ENCODE data around the gene CACNA1H. TPM values are rescaled to one million over a fixed set of nuclear protein-coding genes. Genes with fewer than 3 reads are reported as not detected.

Gene CACNA1H
- polyA plus RNA-seq, 1 experiment, result 1.5 TPM

GRCh38 chr16:1209081-1209480, 56.2 kb downstream of the CACNA1H start:
- CTCF ChIA-PET, result interaction anchor here (0.8 kb wide), 1 partner anchor 103 kb away, joined by 3 read pairs; no protein-coding TSS in a partner anchor

GRCh38 chr16:1210461-1210860, 57.6 kb downstream of the CACNA1H start:
- Histone ChIP-seq H3K9me3 (ENCODE audit: control insufficient read depth, insufficient read depth, low read length) (peaks cover 34% of the 10 kb centered on the region; the same call in 1 of the 2 replicates), H3K27ac (ENCODE audit: low read depth, low read length) (no peak overlapping the region), H3K27me3 (ENCODE audit: control insufficient read depth, insufficient read depth, low read length) (no peaks in the 10 kb centered on the region), H3K4me3 (ENCODE audit: low read depth, low read length) (no peak overlapping the region)
- ChIA-PET CTCF (no interaction called here), POLR2A (no interaction called here)
- no peak for TF ChIP-seq CTCF (IDR thresholded peaks at IDR 0.05; ENCODE audit: low read depth, low read length)
- DNase-seq (ENCODE audit: low read depth, low spot score), result no peak

More at GRCh38 chr16:1209081-1209480, 56.2 kb downstream of the CACNA1H start:
- Histone ChIP-seq H3K9me3 (ENCODE audit: control insufficient read depth, insufficient read depth, low read length) (peaks cover 34% of the 10 kb centered on the region; the same call in 1 of the 2 replicates), H3K4me3 (ENCODE audit: low read depth, low read length) (no peak overlapping the region), H3K27ac (ENCODE audit: low read depth, low read length) (no peak overlapping the region), H3K27me3 (ENCODE audit: control insufficient read depth, insufficient read depth, low read length) (no peaks in the 10 kb centered on the region)
- DNase-seq (ENCODE audit: low read depth, low spot score), result no peak
- no peak for TF ChIP-seq CTCF (IDR thresholded peaks at IDR 0.05; ENCODE audit: low read depth, low read length)
- POLR2A ChIA-PET, result no interaction called here

GRCh38 chr16:1211451-1212268, 58.8 kb downstream of the CACNA1H start:
- no peak overlapping the region for H3K4me3 ChIP-seq (ENCODE audit: low read depth, low read length)
- ChIA-PET CTCF (no interaction called here), POLR2A (no interaction called here)
- peaks cover 34% of the 10 kb centered on the region; the same call in 1 of the 2 replicates for H3K9me3 ChIP-seq (ENCODE audit: control insufficient read depth, insufficient read depth, low read length)
- H3K27me3 ChIP-seq (ENCODE audit: control insufficient read depth, insufficient read depth, low read length), result no peaks in the 10 kb centered on the region
- H3K27ac ChIP-seq (ENCODE audit: low read depth, low read length), result no peak overlapping the region
- no peak for DNase-seq (ENCODE audit: low read depth, low spot score)
- no peak for TF ChIP-seq CTCF (IDR thresholded peaks at IDR 0.05; ENCODE audit: low read depth, low read length)

GRCh38 chr16:1212616-1213194, 59.8 kb downstream of the CACNA1H start:
- POLR2A ChIA-PET, result no interaction called here
- Histone ChIP-seq H3K4me3 (ENCODE audit: low read depth, low read length) (no peak overlapping the region), H3K27ac (ENCODE audit: low read depth, low read length) (no peak overlapping the region), H3K9me3 (ENCODE audit: control insufficient read depth, insufficient read depth, low read length) (peaks cover 34% of the 10 kb centered on the region; the same call in 1 of the 2 replicates), H3K27me3 (ENCODE audit: control insufficient read depth, insufficient read depth, low read length) (no peaks in the 10 kb centered on the region)
- DNase-seq (ENCODE audit: low read depth, low spot score), result no peak
- CTCF ChIA-PET, result no interaction called here
- no peak for TF ChIP-seq CTCF (IDR thresholded peaks at IDR 0.05; ENCODE audit: low read depth, low read length)

- H3K27ac ChIP-seq (ENCODE audit: low read depth, low read length), result no peak overlapping the region
- DNase-seq (ENCODE audit: low read depth, low spot score), result no peak
- no peaks in the 10 kb centered on the region for H3K27me3 ChIP-seq (ENCODE audit: control insufficient read depth, insufficient read depth, low read length)
- H3K4me3 ChIP-seq (ENCODE audit: low read depth, low read length), result no peak overlapping the region
- H3K9me3 ChIP-seq (ENCODE audit: control insufficient read depth, insufficient read depth, low read length), result peaks cover 34% of the 10 kb centered on the region; the same call in 1 of the 2 replicates
- POLR2A ChIA-PET, result no interaction called here
- no peak for TF ChIP-seq CTCF (IDR thresholded peaks at IDR 0.05; ENCODE audit: low read depth, low read length)
- CTCF ChIA-PET, result no interaction called here
Observed at GRCh38 chr16:1213231-1213630, 60.3 kb downstream of the CACNA1H start.

All from AG04450 (cell line).